ENCODE data around the gene DNMT1.

DNMT1 gene

DNA sequence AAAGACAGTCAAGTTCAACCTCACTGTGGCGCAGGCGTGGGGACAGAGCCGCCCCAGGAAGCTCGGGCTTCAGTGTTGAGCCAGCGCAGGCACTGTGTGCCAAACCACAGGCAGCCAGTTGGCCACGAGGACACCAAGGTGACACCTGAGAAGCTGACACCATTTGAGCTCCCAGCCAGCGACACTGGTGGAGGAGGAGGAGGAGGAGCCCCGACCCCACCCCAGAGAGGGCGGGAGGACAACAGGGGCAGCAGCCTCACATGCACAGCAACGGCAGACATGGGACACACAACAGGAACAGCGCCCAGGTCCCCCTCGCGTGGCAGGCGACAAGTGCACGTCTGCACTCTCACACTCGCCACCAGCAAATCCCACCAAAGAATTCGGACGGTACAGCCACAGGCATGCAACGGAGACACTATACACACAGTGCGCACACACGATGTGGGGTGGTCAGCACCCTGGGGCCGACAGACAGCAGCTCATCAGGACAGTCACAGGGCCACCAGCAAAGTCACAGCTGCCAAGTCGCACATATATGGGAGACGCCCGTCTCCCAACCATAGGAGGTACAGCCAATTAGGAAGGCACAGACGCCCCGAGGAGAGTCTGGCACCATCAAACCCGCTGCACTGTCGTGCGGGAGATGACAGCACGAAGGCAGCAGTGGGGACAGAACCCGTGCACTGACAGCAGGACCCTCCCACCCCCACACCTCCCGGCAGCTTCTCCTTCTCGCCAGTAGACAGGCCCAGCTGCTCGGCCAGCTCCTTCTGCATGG, 78.5 kb downstream of the DNMT1 start:
- TF ChIP-seq, protein P1, sequence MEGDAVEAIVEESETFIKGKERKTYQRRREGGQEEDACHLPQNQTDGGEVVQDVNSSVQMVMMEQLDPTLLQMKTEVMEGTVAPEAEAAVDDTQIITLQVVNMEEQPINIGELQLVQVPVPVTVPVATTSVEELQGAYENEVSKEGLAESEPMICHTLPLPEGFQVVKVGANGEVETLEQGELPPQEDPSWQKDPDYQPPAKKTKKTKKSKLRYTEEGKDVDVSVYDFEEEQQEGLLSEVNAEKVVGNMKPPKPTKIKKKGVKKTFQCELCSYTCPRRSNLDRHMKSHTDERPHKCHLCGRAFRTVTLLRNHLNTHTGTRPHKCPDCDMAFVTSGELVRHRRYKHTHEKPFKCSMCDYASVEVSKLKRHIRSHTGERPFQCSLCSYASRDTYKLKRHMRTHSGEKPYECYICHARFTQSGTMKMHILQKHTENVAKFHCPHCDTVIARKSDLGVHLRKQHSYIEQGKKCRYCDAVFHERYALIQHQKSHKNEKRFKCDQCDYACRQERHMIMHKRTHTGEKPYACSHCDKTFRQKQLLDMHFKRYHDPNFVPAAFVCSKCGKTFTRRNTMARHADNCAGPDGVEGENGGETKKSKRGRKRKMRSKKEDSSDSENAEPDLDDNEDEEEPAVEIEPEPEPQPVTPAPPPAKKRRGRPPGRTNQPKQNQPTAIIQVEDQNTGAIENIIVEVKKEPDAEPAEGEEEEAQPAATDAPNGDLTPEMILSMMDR (IDR thresholded peaks at IDR 0.05; ENCODE audit: low read depth, low read length, missing control alignments) = no peak
- H3K4me3 ChIP-seq (ENCODE audit: low read depth, low read length) = no peak overlapping the region
- peaks cover 49% of the 10 kb centered on the region for H3K36me3 ChIP-seq (replicated peaks)
- no peak for DNase-seq
- H3K27ac ChIP-seq = no peak overlapping the region
- in situ Hi-C loops (cut with HindIII; ENCODE audit: low pct_ligation_motif_present, low sequenced_read_pairs) = no loop called here
- H3K27me3 ChIP-seq (replicated peaks) = no peaks in the 10 kb centered on the region

DNA sequence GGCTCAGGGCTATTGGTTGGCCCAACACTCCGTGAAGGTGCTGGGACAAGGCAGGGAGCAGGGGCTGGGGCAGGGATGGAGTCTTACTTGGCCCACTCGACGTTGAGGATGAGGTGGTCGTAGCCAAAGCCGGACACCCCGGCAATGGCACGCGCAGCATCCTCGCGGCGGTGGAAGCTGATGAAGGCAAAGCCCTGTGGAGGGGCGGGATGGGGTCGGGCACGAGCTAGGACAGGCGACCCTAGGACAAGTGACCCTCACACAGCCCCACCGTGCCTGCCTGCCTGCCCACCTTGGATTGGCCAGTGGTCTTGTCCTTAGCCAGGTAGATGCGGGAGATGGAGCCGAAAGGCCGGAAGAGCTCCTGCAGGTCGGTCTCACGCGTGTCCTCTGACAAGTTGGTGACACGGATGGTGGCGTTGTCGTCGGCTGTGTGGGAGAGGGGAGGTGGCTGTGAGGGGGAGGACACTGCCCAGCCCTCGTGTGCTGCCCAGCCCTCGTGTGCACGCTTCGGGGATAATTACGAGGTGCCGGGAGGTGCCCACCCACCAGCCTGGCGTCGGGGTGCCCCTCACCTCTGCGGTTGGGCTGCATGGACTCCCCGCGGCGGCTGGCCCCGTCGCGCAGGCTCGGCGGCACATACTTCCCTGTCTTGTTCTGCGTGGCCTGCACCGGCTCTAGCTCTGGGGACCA, 79.2 kb downstream of the DNMT1 start:
- H3K27me3 ChIP-seq (replicated peaks) = no peaks in the 10 kb centered on the region
- in situ Hi-C loops (cut with HindIII; ENCODE audit: low pct_ligation_motif_present, low sequenced_read_pairs) = no loop called here
- no peak overlapping the region for H3K27ac ChIP-seq
- no peak overlapping the region for H3K4me3 ChIP-seq (ENCODE audit: low read depth, low read length)
- no peak for DNase-seq
- H3K36me3 ChIP-seq (replicated peaks) = peaks cover 56% of the 10 kb centered on the region
- TF ChIP-seq, protein P1 (IDR thresholded peaks at IDR 0.05; ENCODE audit: low read depth, low read length, missing control alignments) = no peak

DNA sequence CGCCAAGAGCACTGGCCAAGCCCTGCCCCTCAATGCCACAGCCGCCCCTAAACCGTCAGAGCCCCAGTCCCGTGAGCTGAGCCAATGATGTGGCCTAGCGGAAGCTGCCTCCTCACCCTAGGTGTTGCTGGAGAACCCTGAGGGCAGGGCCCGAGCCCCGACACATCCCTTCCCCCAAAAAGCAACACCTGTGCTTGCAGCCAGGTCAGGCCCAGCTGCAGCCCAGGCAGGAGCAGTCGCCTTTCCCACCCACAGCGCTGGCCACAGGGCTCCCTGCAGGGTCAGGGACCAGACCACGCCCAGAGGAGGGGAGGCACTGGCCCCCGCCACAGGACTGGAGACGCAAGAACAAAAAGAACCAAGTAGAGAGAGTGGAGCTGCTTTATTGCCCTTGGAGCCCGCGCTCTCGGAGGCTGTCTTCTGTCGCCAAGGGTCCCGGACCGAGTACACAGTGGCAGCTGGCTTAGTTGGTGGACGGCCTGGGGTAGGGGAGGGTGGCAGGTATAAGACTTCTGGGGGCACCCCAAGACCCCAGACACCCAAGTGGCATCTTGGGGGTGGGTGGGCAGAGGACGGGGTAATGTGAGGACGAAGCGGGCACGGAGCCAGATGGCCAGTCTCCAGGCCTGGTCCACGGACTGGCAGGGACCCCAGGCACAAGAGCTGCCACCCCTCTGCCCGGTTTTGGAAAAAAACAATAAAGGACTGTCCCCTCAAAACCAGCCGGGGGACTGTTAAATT, 79.9 kb downstream of the DNMT1 start:
- in situ Hi-C loops (cut with HindIII; ENCODE audit: low pct_ligation_motif_present, low sequenced_read_pairs) = no loop called here
- DNase-seq = no peak
- Histone ChIP-seq H3K4me3 (ENCODE audit: low read depth, low read length) (no peak overlapping the region), H3K27me3 (replicated peaks) (no peaks in the 10 kb centered on the region), H3K36me3 (replicated peaks) (peaks cover 63% of the 10 kb centered on the region), H3K27ac (no peak overlapping the region)
- TF ChIP-seq, protein P1 (IDR thresholded peaks at IDR 0.05; ENCODE audit: low read depth, low read length, missing control alignments) = no peak

DNA sequence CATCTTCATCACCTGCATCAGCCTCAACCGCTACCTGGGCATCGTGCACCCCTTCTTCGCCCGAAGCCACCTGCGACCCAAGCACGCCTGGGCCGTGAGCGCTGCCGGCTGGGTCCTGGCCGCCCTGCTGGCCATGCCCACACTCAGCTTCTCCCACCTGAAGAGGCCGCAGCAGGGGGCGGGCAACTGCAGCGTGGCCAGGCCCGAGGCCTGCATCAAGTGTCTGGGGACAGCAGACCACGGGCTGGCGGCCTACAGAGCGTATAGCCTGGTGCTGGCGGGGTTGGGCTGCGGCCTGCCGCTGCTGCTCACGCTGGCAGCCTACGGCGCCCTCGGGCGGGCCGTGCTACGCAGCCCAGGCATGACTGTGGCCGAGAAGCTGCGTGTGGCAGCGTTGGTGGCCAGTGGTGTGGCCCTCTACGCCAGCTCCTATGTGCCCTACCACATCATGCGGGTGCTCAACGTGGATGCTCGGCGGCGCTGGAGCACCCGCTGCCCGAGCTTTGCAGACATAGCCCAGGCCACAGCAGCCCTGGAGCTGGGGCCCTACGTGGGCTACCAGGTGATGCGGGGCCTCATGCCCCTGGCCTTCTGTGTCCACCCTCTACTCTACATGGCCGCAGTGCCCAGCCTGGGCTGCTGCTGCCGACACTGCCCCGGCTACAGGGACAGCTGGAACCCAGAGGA, 80.6 kb downstream of the DNMT1 start:
- TF ChIP-seq, protein P1 (IDR thresholded peaks at IDR 0.05; ENCODE audit: low read depth, low read length, missing control alignments) = no peak
- H3K27ac ChIP-seq = no peak overlapping the region
- no peaks in the 10 kb centered on the region for H3K27me3 ChIP-seq (replicated peaks)
- H3K4me3 ChIP-seq (ENCODE audit: low read depth, low read length) = no peak overlapping the region
- H3K36me3 ChIP-seq (replicated peaks) = peaks cover 70% of the 10 kb centered on the region
- DNase-seq = no peak
- in situ Hi-C loops (cut with HindIII; ENCODE audit: low pct_ligation_motif_present, low sequenced_read_pairs) = no loop called here

DNA sequence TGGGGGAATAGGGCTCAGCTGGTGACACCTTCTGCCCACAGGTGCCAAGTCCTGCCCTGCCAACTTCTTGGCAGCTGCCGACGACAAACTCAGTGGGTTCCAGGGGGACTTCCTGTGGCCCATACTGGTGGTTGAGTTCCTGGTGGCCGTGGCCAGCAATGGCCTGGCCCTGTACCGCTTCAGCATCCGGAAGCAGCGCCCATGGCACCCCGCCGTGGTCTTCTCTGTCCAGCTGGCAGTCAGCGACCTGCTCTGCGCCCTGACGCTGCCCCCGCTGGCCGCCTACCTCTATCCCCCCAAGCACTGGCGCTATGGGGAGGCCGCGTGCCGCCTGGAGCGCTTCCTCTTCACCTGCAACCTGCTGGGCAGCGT, 81.2 kb downstream of the DNMT1 start:
- Histone ChIP-seq H3K27me3 (replicated peaks) (no peaks in the 10 kb centered on the region), H3K4me3 (ENCODE audit: low read depth, low read length) (no peak overlapping the region), H3K36me3 (replicated peaks) (peaks cover 71% of the 10 kb centered on the region), H3K27ac (no peak overlapping the region)
- DNase-seq = no peak
- TF ChIP-seq, protein P1 (IDR thresholded peaks at IDR 0.05; ENCODE audit: low read depth, low read length, missing control alignments) = no peak
- in situ Hi-C loops (cut with HindIII; ENCODE audit: low pct_ligation_motif_present, low sequenced_read_pairs) = no loop called here
